Activated CD4-positive, alpha-beta T cell treated with anti-CD3 and anti-CD28 coated beads, Interleukin-2, amount 10 ng/mL, durations not matched to agents 24 days and 14 days (primary cell): ENCODE data around the gene ANKRD26. TPM values are rescaled to one million over a fixed set of nuclear protein-coding genes. Genes with fewer than 3 reads are reported as not detected.
A peak's percentile ranks its signal among the peaks of the same experiment; 100 is the strongest.

ENCODE experiments used
- DNase-seq: peaks from one replicate; pipeline ENCODE4 v3.0.0; 2022
- H3K27ac Mint-ChIP-seq: one replicate; pipeline ENCODE4 v1.8.0; 2022; ENCODE audit warnings: mild to moderate bottlenecking, mixed read lengths
- H3K27me3 Mint-ChIP-seq: one replicate; pipeline ENCODE4 v1.8.0; 2022; ENCODE audit warnings: mixed read lengths
- H3K36me3 Mint-ChIP-seq: one replicate; pipeline ENCODE4 v1.8.0; 2022; ENCODE audit warnings: low read depth, mild to moderate bottlenecking, mixed read lengths
- H3K4me1 Mint-ChIP-seq: one replicate; pipeline ENCODE4 v1.8.0; 2021; ENCODE audit warnings: mixed read lengths
- H3K4me3 Mint-ChIP-seq: one replicate; pipeline ENCODE4 v1.8.0; 2022; ENCODE audit warnings: mild to moderate bottlenecking, moderate library complexity, mixed read lengths
- H3K9me3 Mint-ChIP-seq: one replicate; pipeline ENCODE4 v1.8.0; 2021; ENCODE audit warnings: mixed read lengths
- intact Hi-C: fragments of 100-400 bp; cut with micrococcal nuclease; formaldehyde crosslinking; loops from one replicate; pipeline ENCODE4 v1.15.1; 2023
- total RNA-seq: library from RNA; stranded (reverse); gene quantifications from 2 replicates; pipeline ENCODE4 v1.2.3, GENCODE V29; 2022

The ANKRD26 gene
- total RNA-seq, 1 donor from 2014 or later, result 5.8 TPM

GRCh38 chr10:26982058-26982457 lies 118.2 kb downstream of the ANKRD26 start:
- no peaks in the 10 kb centered on the region for H3K4me1 Mint-ChIP-seq
- H3K27ac Mint-ChIP-seq, result no peak overlapping the region
- no peak overlapping the region for H3K4me3 Mint-ChIP-seq
- intact Hi-C loops, result no loop called here
- no peaks in the 10 kb centered on the region for H3K27me3 Mint-ChIP-seq
- DNase-seq, result no peak
- no peaks in the 10 kb centered on the region for H3K9me3 Mint-ChIP-seq
- H3K36me3 Mint-ChIP-seq, result no peaks in the 10 kb centered on the region

- intact Hi-C loops, result no loop called here
- Mint-ChIP-seq H3K36me3 (no peaks in the 10 kb centered on the region), H3K4me1 (no peaks in the 10 kb centered on the region), H3K4me3 (no peak overlapping the region), H3K27me3 (no peaks in the 10 kb centered on the region), H3K27ac (no peak overlapping the region), H3K9me3 (no peaks in the 10 kb centered on the region)
- no peak for DNase-seq
Observed at GRCh38 chr10:26981232-26981824, 119.0 kb downstream of the ANKRD26 start.

GRCh38 chr10:26978519-26978918 lies 121.8 kb downstream of the ANKRD26 start:
- DNase-seq, result no peak
- no peak overlapping the region for H3K4me3 Mint-ChIP-seq
- H3K27ac Mint-ChIP-seq, result no peak overlapping the region
- no peaks in the 10 kb centered on the region for H3K4me1 Mint-ChIP-seq
- no peaks in the 10 kb centered on the region for H3K9me3 Mint-ChIP-seq
- no peaks in the 10 kb centered on the region for H3K36me3 Mint-ChIP-seq
- intact Hi-C loops, result no loop called here
- no peaks in the 10 kb centered on the region for H3K27me3 Mint-ChIP-seq

- H3K36me3 Mint-ChIP-seq, result no peaks in the 10 kb centered on the region
- DNase-seq, result no peak
- H3K9me3 Mint-ChIP-seq, result no peaks in the 10 kb centered on the region
- H3K27ac Mint-ChIP-seq, result no peak overlapping the region
- H3K4me3 Mint-ChIP-seq, result no peak overlapping the region
- H3K4me1 Mint-ChIP-seq, result no peaks in the 10 kb centered on the region
- intact Hi-C loops, result no loop called here
- H3K27me3 Mint-ChIP-seq, result no peaks in the 10 kb centered on the region
Observed at GRCh38 chr10:26977635-26978034, 122.7 kb downstream of the ANKRD26 start.

- Mint-ChIP-seq H3K9me3 (peaks cover 13% of the 10 kb centered on the region), H3K27me3 (no peaks in the 10 kb centered on the region), H3K36me3 (peaks cover 7% of the 10 kb centered on the region), H3K27ac (peak overlapping the region; percentile 17), H3K4me1 (peaks cover 26% of the 10 kb centered on the region), H3K4me3 (no peak overlapping the region)
- intact Hi-C loops, result no loop called here
- no peak for DNase-seq
Observed at GRCh38 chr10:26970667-26971066, 129.6 kb downstream of the ANKRD26 start.

- Mint-ChIP-seq H3K36me3 (peaks cover 7% of the 10 kb centered on the region), H3K4me1 (peaks cover 26% of the 10 kb centered on the region), H3K9me3 (peaks cover 18% of the 10 kb centered on the region), H3K27ac (peak overlapping the region; percentile 66), H3K27me3 (no peaks in the 10 kb centered on the region), H3K4me3 (no peak overlapping the region)
- DNase-seq, result peak; percentile 62
- intact Hi-C loops, result loop anchor here (2.0 to 10.0 kb wide), 4 partner anchors 55 to 483 kb away; partner anchors contain the start of gene ANKRD26
Observed at GRCh38 chr10:26969145-26969926, 131.0 kb downstream of the ANKRD26 start.

GRCh38 chr10:26962835-26963234 lies 137.5 kb downstream of the ANKRD26 start:
- Mint-ChIP-seq H3K4me1 (peaks cover 6% of the 10 kb centered on the region), H3K27me3 (no peaks in the 10 kb centered on the region), H3K27ac (no peak overlapping the region), H3K9me3 (peaks cover 13% of the 10 kb centered on the region), H3K4me3 (no peak overlapping the region), H3K36me3 (peaks cover 4% of the 10 kb centered on the region)
- intact Hi-C loops, result loop anchor here (10.0 kb wide), 1 partner anchor 62 kb away; no protein-coding TSS in a partner anchor
- DNase-seq, result no peak

GRCh38 chr10:26960308-26960707 lies 140.0 kb downstream of the ANKRD26 start:
- H3K4me3 Mint-ChIP-seq, result no peak overlapping the region
- intact Hi-C loops, result loop anchor here (10.0 kb wide), 1 partner anchor 64 kb away; no protein-coding TSS in a partner anchor
- no peaks in the 10 kb centered on the region for H3K27me3 Mint-ChIP-seq
- DNase-seq, result no peak
- no peaks in the 10 kb centered on the region for H3K4me1 Mint-ChIP-seq
- H3K36me3 Mint-ChIP-seq, result no peaks in the 10 kb centered on the region
- peaks cover 1% of the 10 kb centered on the region for H3K9me3 Mint-ChIP-seq
- H3K27ac Mint-ChIP-seq, result no peak overlapping the region

GRCh38 chr10:26959841-26960240 lies 140.5 kb downstream of the ANKRD26 start:
- Mint-ChIP-seq H3K27me3 (no peaks in the 10 kb centered on the region), H3K27ac (no peak overlapping the region), H3K9me3 (no peaks in the 10 kb centered on the region), H3K4me3 (no peak overlapping the region), H3K36me3 (no peaks in the 10 kb centered on the region), H3K4me1 (no peaks in the 10 kb centered on the region)
- intact Hi-C loops, result loop anchor here (10.0 kb wide), 1 partner anchor 65 kb away; no protein-coding TSS in a partner anchor
- DNase-seq, result no peak

Other genes starting within 250 kb of the ANKRD26 start
- 54.5 and 55.7 TPM in 2 replicates for gene ABI1, start 239.5 kb downstream of the ANKRD26 start, total RNA-seq
- gene YME1L1, start 53.9 kb upstream of the ANKRD26 start, total RNA-seq, result 134 and 149 TPM in 2 replicates
- gene MASTL, start 54.9 kb upstream of the ANKRD26 start, total RNA-seq, result 34.0 and 34.5 TPM in 2 replicates
- gene ACBD5, start 140.3 kb upstream of the ANKRD26 start, total RNA-seq, result 22.3 and 23.4 TPM in 2 replicates